ENCODE measurements around the gene DYNLRB1. TPM values are rescaled to one million over a fixed set of nuclear protein-coding genes. Genes with fewer than 3 reads are reported as not detected.

Gene DYNLRB1
- total and polyA plus RNA-seq, 2 experiments from 2014 or later = 103 to 224 TPM

GRCh38 chr20:34529742-34530141 lies 13.5 kb downstream of the DYNLRB1 start:
- H3K27me3 ChIP-seq = no peaks in the 10 kb centered on the region
- no peak overlapping the region for H2AFZ ChIP-seq
- H3K4me2 ChIP-seq = no peak overlapping the region
- H3K4me3 ChIP-seq = no peak overlapping the region
- DNase-seq (ENCODE audit: low spot score) = no peak
- H3K9me2 ChIP-seq (replicated peaks; ENCODE audit: insufficient read depth) = no peaks in the 10 kb centered on the region
- peaks cover 18% of the 10 kb centered on the region for H4K20me1 ChIP-seq (ENCODE audit: insufficient read depth, poor library complexity, severe bottlenecking)
- H3K9me3 ChIP-seq (ENCODE audit: low read depth) = no peaks in the 10 kb centered on the region
- TF ChIP-seq CTCF (IDR thresholded peaks at IDR 0.05; ENCODE audit: poor library complexity) (no peak), EZH2 (IDR thresholded peaks at IDR 0.05; ENCODE audit: borderline replicate concordance) (no peak), EZH2phosphoT487 (IDR thresholded peaks at IDR 0.05; ENCODE audit: low read depth, severe bottlenecking, unreplicated experiment) (no peak)
- H3K36me3 ChIP-seq (replicated peaks; ENCODE audit: insufficient read depth, low read depth) = no peaks in the 10 kb centered on the region
- peaks cover 50% of the 10 kb centered on the region for H3K79me2 ChIP-seq
- WGBS (ENCODE audit: low lambda C conversion rate, missing lambda C conversion rate) = 94% methylated on average over 3 of the region's 3 CpGs
- H3K4me1 ChIP-seq (ENCODE audit: insufficient read depth) = peaks cover 23% of the 10 kb centered on the region
- no peak overlapping the region for H3K27ac ChIP-seq

GRCh38 chr20:34530342-34530741 lies 14.1 kb downstream of the DYNLRB1 start:
- 92% methylated on average over 5 of the region's 5 CpGs for WGBS (ENCODE audit: low lambda C conversion rate, missing lambda C conversion rate)
- H3K27ac ChIP-seq = no peak overlapping the region
- H3K4me1 ChIP-seq (ENCODE audit: insufficient read depth) = peaks cover 19% of the 10 kb centered on the region
- H3K9me2 ChIP-seq (replicated peaks; ENCODE audit: insufficient read depth) = no peaks in the 10 kb centered on the region
- TF ChIP-seq EZH2 (IDR thresholded peaks at IDR 0.05; ENCODE audit: borderline replicate concordance) (no peak), CTCF (IDR thresholded peaks at IDR 0.05; ENCODE audit: poor library complexity) (no peak), EZH2phosphoT487 (IDR thresholded peaks at IDR 0.05; ENCODE audit: low read depth, severe bottlenecking, unreplicated experiment) (no peak)
- no peak overlapping the region for H2AFZ ChIP-seq
- H3K36me3 ChIP-seq (replicated peaks; ENCODE audit: insufficient read depth, low read depth) = no peaks in the 10 kb centered on the region
- no peaks in the 10 kb centered on the region for H3K27me3 ChIP-seq
- H3K4me2 ChIP-seq = no peak overlapping the region
- H3K79me2 ChIP-seq = peaks cover 44% of the 10 kb centered on the region
- no peak for DNase-seq (ENCODE audit: low spot score)
- no peaks in the 10 kb centered on the region for H3K9me3 ChIP-seq (ENCODE audit: low read depth)
- peaks cover 13% of the 10 kb centered on the region for H4K20me1 ChIP-seq (ENCODE audit: insufficient read depth, poor library complexity, severe bottlenecking)
- no peak overlapping the region for H3K4me3 ChIP-seq

- WGBS (ENCODE audit: low lambda C conversion rate, missing lambda C conversion rate) = 96% methylated on average over 8 of the region's 8 CpGs
- H3K36me3 ChIP-seq (replicated peaks; ENCODE audit: insufficient read depth, low read depth) = no peaks in the 10 kb centered on the region
- no peaks in the 10 kb centered on the region for H3K9me3 ChIP-seq (ENCODE audit: low read depth)
- no peak overlapping the region for H3K4me3 ChIP-seq
- no peaks in the 10 kb centered on the region for H3K27me3 ChIP-seq
- H3K4me1 ChIP-seq (ENCODE audit: insufficient read depth) = peaks cover 7% of the 10 kb centered on the region
- DNase-seq (ENCODE audit: low spot score) = no peak
- TF ChIP-seq EZH2 (IDR thresholded peaks at IDR 0.05; ENCODE audit: borderline replicate concordance) (no peak), CTCF (IDR thresholded peaks at IDR 0.05; ENCODE audit: poor library complexity) (no peak), EZH2phosphoT487 (IDR thresholded peaks at IDR 0.05; ENCODE audit: low read depth, severe bottlenecking, unreplicated experiment) (no peak)
- H3K27ac ChIP-seq = no peak overlapping the region
- peaks cover 41% of the 10 kb centered on the region for H3K79me2 ChIP-seq
- H2AFZ ChIP-seq = no peak overlapping the region
- peaks cover 13% of the 10 kb centered on the region for H4K20me1 ChIP-seq (ENCODE audit: insufficient read depth, poor library complexity, severe bottlenecking)
- H3K4me2 ChIP-seq = no peak overlapping the region
- H3K9me2 ChIP-seq (replicated peaks; ENCODE audit: insufficient read depth) = no peaks in the 10 kb centered on the region
Measured at GRCh38 chr20:34531608-34532265, 15.5 kb downstream of the DYNLRB1 start.

Measured in hepatocyte (in vitro differentiated cells).